Neural cell (in vitro differentiated cells): ENCODE results near the gene EPB41.

Source experiments
- EZH2 ChIP-seq: fragments of 200-600, 300-800 bp; shearing (Covaris generic), sonication (generic); IDR thresholded peaks from 2 replicates; pipeline ENCODE4 v1.6.1; 2014; ENCODE audit warnings: antibody characterized with exemption, low read length, borderline replicate concordance, mild to moderate bottlenecking; ENCODE audit not compliant: insufficient read depth, poor library complexity, severe bottlenecking
- POLR2AphosphoS5 ChIP-seq: IDR thresholded peaks from 2 replicates; pipeline ENCODE4 v1.6.1; 2012
- RAD21 ChIP-seq: fragments of 450-650 bp; conservative IDR thresholded peaks from 2 replicates; pipeline ENCODE4 v1.6.1; 2014; ENCODE audit warnings: antibody characterized with exemption, mild to moderate bottlenecking, moderate library complexity
- TF ChIP-seq, protein P1 (sequence below): fragments of 450-650 bp; IDR thresholded peaks from 2 replicates; pipeline ENCODE4 v1.5.1; 2014; ENCODE audit warnings: antibody characterized with exemption, mild to moderate bottlenecking, moderate library complexity; ENCODE audit not compliant: poor library complexity, severe bottlenecking

GRCh38 chr1:28898405-28898881 is 15.9 kb upstream of the EPB41 start:
- TF ChIP-seq RAD21 = no peak
- TF ChIP-seq, protein P1, sequence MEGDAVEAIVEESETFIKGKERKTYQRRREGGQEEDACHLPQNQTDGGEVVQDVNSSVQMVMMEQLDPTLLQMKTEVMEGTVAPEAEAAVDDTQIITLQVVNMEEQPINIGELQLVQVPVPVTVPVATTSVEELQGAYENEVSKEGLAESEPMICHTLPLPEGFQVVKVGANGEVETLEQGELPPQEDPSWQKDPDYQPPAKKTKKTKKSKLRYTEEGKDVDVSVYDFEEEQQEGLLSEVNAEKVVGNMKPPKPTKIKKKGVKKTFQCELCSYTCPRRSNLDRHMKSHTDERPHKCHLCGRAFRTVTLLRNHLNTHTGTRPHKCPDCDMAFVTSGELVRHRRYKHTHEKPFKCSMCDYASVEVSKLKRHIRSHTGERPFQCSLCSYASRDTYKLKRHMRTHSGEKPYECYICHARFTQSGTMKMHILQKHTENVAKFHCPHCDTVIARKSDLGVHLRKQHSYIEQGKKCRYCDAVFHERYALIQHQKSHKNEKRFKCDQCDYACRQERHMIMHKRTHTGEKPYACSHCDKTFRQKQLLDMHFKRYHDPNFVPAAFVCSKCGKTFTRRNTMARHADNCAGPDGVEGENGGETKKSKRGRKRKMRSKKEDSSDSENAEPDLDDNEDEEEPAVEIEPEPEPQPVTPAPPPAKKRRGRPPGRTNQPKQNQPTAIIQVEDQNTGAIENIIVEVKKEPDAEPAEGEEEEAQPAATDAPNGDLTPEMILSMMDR = no peak
- TF ChIP-seq EZH2 = no peak
- TF ChIP-seq POLR2AphosphoS5 = no peak
